GM23338 (cell line): ENCODE measurements around the gene CELSR3. TPM values are rescaled to one million over a fixed set of nuclear protein-coding genes. Genes with fewer than 3 reads are reported as not detected.

ENCODE experiments used
- ATAC-seq: fragments of 200-7000 bp; cut with Tn5 transposase; 3 replicates; pipeline ENCODE4 v1.9.1; 2020
- DNase-seq: peaks from one replicate; pipeline ENCODE4 v3.0.0-alpha.2; 2015; ENCODE audit warnings: low spot score
- H2AFZ ChIP-seq: fragments of 200-600 bp; sonication (generic); 2 replicates; pipeline ENCODE4 v1.8.0; 2016; ENCODE audit warnings: antibody characterized with exemption, mild to moderate bottlenecking, moderate library complexity
- H3F3A ChIP-seq: fragments of 200-600 bp; sonication (generic); replicated peaks from 2 replicates; pipeline ENCODE4 v1.8.0; 2017; ENCODE audit warnings: antibody characterized with exemption, mixed run types, low read depth
- H3K27ac ChIP-seq: fragments of 200-600 bp; sonication (generic); 2 replicates; pipeline ENCODE4 v1.6.1; 2016; ENCODE audit warnings: low read depth
- H3K27me3 ChIP-seq: fragments of 200-600 bp; sonication (generic); 2 replicates; pipeline ENCODE4 v1.8.0; 2016; ENCODE audit warnings: mild to moderate bottlenecking, mixed run types, moderate library complexity; ENCODE audit not compliant: insufficient read depth
- H3K36me3 ChIP-seq: fragments of 200-600 bp; sonication (generic); 2 replicates; pipeline ENCODE4 v1.8.0; 2016; ENCODE audit warnings: mild to moderate bottlenecking; ENCODE audit not compliant: insufficient read depth
- H3K4me1 ChIP-seq: fragments of 200-600 bp; sonication (generic); 2 replicates; pipeline ENCODE4 v1.8.0; 2016; ENCODE audit warnings: mild to moderate bottlenecking, moderate library complexity; ENCODE audit not compliant: insufficient read depth
- H3K4me2 ChIP-seq: fragments of 200-600 bp; sonication (generic); 2 replicates; pipeline ENCODE4 v1.7.1; 2017; ENCODE audit warnings: mixed run types
- H3K4me3 ChIP-seq: fragments of 200-600 bp; sonication (generic); 2 replicates; pipeline ENCODE4 v1.6.1; 2016; ENCODE audit warnings: mixed run types
- H3K79me2 ChIP-seq: fragments of 200-600 bp; sonication (generic); replicated peaks from 2 replicates; pipeline ENCODE4 v1.8.0; 2017; ENCODE audit warnings: mild to moderate bottlenecking; ENCODE audit not compliant: insufficient read depth
- H3K9me2 ChIP-seq: fragments of 200-600 bp; sonication (generic); 2 replicates; pipeline ENCODE4 v1.8.0; 2017; ENCODE audit not compliant: insufficient read depth
- H4K20me1 ChIP-seq: fragments of 200-600 bp; sonication (generic); replicated peaks from 2 replicates; pipeline ENCODE4 v1.8.0; 2017; ENCODE audit warnings: mild to moderate bottlenecking; ENCODE audit not compliant: insufficient read depth
- H3K27ac Mint-ChIP-seq: 2 replicates; pipeline ENCODE4 v1.8.0; 2020; ENCODE audit warnings: inconsistent platforms, mild to moderate bottlenecking, moderate library complexity, mixed read lengths
- H3K27me3 Mint-ChIP-seq: 3 replicates; pipeline ENCODE4 v1.8.0; 2022; ENCODE audit warnings: low read depth, mild to moderate bottlenecking, moderate library complexity, mixed read lengths, inconsistent platforms; ENCODE audit not compliant: insufficient read depth, poor library complexity
- H3K36me3 Mint-ChIP-seq: 3 replicates; pipeline ENCODE4 v1.8.0; 2021; ENCODE audit warnings: low read depth, mild to moderate bottlenecking, inconsistent platforms, moderate library complexity, mixed read lengths
- H3K4me1 Mint-ChIP-seq: 3 replicates; pipeline ENCODE4 v1.8.0; 2020; ENCODE audit warnings: mild to moderate bottlenecking, inconsistent platforms, mixed read lengths
- H3K4me3 Mint-ChIP-seq: 3 replicates; pipeline ENCODE4 v1.8.0; 2021; ENCODE audit warnings: moderate library complexity, mild to moderate bottlenecking, inconsistent platforms, mixed read lengths
- H3K9me3 Mint-ChIP-seq: 3 replicates; pipeline ENCODE4 v1.8.0; 2020; ENCODE audit warnings: moderate library complexity, mild to moderate bottlenecking, inconsistent platforms, mixed read lengths
- CREB1 ChIP-seq: fragments of 250-450 bp; sonication (Bioruptor Pico); IDR thresholded peaks from 2 replicates; pipeline ENCODE4 v1.5.0; 2020; ENCODE audit warnings: low read depth, mild to moderate bottlenecking, moderate library complexity
- CTCF ChIP-seq, 2 experiments: fragments of 200-600 bp in 1 of 2; sonication (generic) in 1 of 2; conservative IDR thresholded peaks; 2 replicates each; pipeline versions ENCODE4 v1.5.1 to v1.6.1; 2016 to 2017; ENCODE audit warnings: antibody characterized with exemption in 2 of 2, low read depth in 2 of 2, mild to moderate bottlenecking in 2 of 2, moderate library complexity in 1 of 2
- ETS1 ChIP-seq: IDR thresholded peaks from 2 replicates; pipeline ENCODE4 v1.6.1; 2016; ENCODE audit warnings: antibody characterized with exemption
- EZH2 ChIP-seq: fragments of 200-600 bp; sonication (generic); IDR thresholded peaks from one replicate; pipeline ENCODE4 v1.8.0; 2017; ENCODE audit warnings: antibody characterized with exemption, mild to moderate bottlenecking, low read depth; ENCODE audit not compliant: unreplicated experiment
- EZH2phosphoT487 ChIP-seq: fragments of 200-600 bp; sonication (generic); IDR thresholded peaks from one replicate; pipeline ENCODE4 v1.8.1; 2018; ENCODE audit warnings: antibody characterized with exemption; ENCODE audit not compliant: unreplicated experiment
- JUNB ChIP-seq: IDR thresholded peaks from one replicate; pipeline ENCODE4 v1.6.1; 2016; ENCODE audit warnings: antibody characterized with exemption; ENCODE audit not compliant: unreplicated experiment
- NANOG ChIP-seq: IDR thresholded peaks from 2 replicates; pipeline ENCODE4 v1.6.1; 2016; ENCODE audit warnings: antibody characterized with exemption, borderline replicate concordance
- POLR2AphosphoS5 ChIP-seq: IDR thresholded peaks from 2 replicates; pipeline ENCODE4 v1.6.1; 2016; ENCODE audit warnings: antibody characterized with exemption, low read depth
- REST ChIP-seq: IDR thresholded peaks from one replicate; pipeline ENCODE4 v1.6.1; 2018; ENCODE audit warnings: antibody characterized with exemption; ENCODE audit not compliant: unreplicated experiment
- STAT1 ChIP-seq: IDR thresholded peaks from one replicate; pipeline ENCODE4 v1.6.1; 2016; ENCODE audit warnings: antibody characterized with exemption; ENCODE audit not compliant: unreplicated experiment
- ZNF114 ChIP-seq: fragments of 250-450 bp; sonication (Bioruptor Pico); IDR thresholded peaks from 2 replicates; pipeline ENCODE4 v1.5.0; 2020; ENCODE audit warnings: mild to moderate bottlenecking, moderate library complexity
- ZNF331 ChIP-seq: fragments of 250-450 bp; sonication (Bioruptor Pico); IDR thresholded peaks from 2 replicates; pipeline ENCODE4 v1.5.0; 2020; ENCODE audit warnings: low read depth, mild to moderate bottlenecking, moderate library complexity
- ZNF462 ChIP-seq: fragments of 250-450 bp; sonication (Bioruptor Pico); IDR thresholded peaks from 2 replicates; pipeline ENCODE4 v1.5.0; 2020; ENCODE audit warnings: mild to moderate bottlenecking, moderate library complexity
- polyA plus RNA-seq: library from polyadenylated mRNA; unstranded; fragments of >200 nt; fragmentation: Nextera tagmentation; extraction: Ambion mirVana; gene quantifications from 2 replicates; pipeline ENCODE4 v1.2.1, GENCODE V29; 2016
- total RNA-seq: library from RNA; depleted of rRNA; stranded (reverse); fragments of >200 nt; shearing (Covaris generic); gene quantifications from 2 replicates; pipeline ENCODE4 v1.2.3, GENCODE V29; 2014

Gene CELSR3
- total and polyA plus RNA-seq, 2 experiments from 2014 or later: 7.5 to 33.3 TPM

- Histone ChIP-seq H3K4me3 (peak overlapping the region; percentile 59), H3K27me3 (peaks cover 11% of the 10 kb centered on the region; the same call in 1 of the 2 replicates), H3K4me2 (peak overlapping the region; percentile 88), H3K4me1 (peaks cover 17% of the 10 kb centered on the region; the same call in 1 of the 2 replicates), H3K9me2 (no peaks in the 10 kb centered on the region), H4K20me1 (no peaks in the 10 kb centered on the region; the same call in 1 of the 2 replicates), H2AFZ (no peak overlapping the region), H3F3A (0 out of 2 replicates have a peak, but pooled peaks cover 7% of the 10 kb centered on the region), H3K36me3 (0 out of 2 replicates have a peak, but pooled peaks cover 6% of the 10 kb centered on the region), H3K79me2 (no peaks in the 10 kb centered on the region), H3K27ac (no peak overlapping the region)
- DNase-seq: peak; percentile 48
- ATAC-seq: peak; percentile 20
- Mint-ChIP-seq H3K9me3 (no peaks in the 10 kb centered on the region), H3K4me3 (peak overlapping the region; percentile 60; the same call in 1 of the 3 replicates), H3K27ac (no peak overlapping the region; the same call in 1 of the 2 replicates), H3K27me3 (peaks cover 23% of the 10 kb centered on the region), H3K4me1 (peaks cover 12% of the 10 kb centered on the region), H3K36me3 (peaks cover 27% of the 10 kb centered on the region)
- TF ChIP-seq JUNB: no peak
- TF ChIP-seq ZNF114 (CRISPR knock-in tag): no peak
- TF ChIP-seq ETS1: no peak
- TF ChIP-seq REST: no peak
- no peak for TF ChIP-seq ZNF462
- no peak for TF ChIP-seq CTCF (conservative IDR thresholded peaks at IDR 0.05; ENCODE audit: low read depth in 2 of 2)
- TF ChIP-seq NANOG: no peak
- no peak for TF ChIP-seq STAT1
- no peak for TF ChIP-seq CREB1 (CRISPR knock-in tag)
- no peak for TF ChIP-seq EZH2phosphoT487
- no peak for TF ChIP-seq EZH2
- TF ChIP-seq POLR2AphosphoS5: no peak
- no peak for TF ChIP-seq ZNF331 (CRISPR knock-in tag)
These were observed 67.1 kb downstream of the CELSR3 start for GRCh38 chr3:48595526-48596121.
